Trophoblast cell (in vitro differentiated cells and primary cell): ENCODE measurements around the gene CES3.

Experiments used
- DNase-seq, 2 donors: peaks; one replicate each; pipeline ENCODE4 v3.0.0-alpha.2; 2016
- H2AFZ ChIP-seq: 2 replicates; pipeline ENCODE4 v1.6.1; 2013; ENCODE audit warnings: low read length, moderate library complexity, mild to moderate bottlenecking; ENCODE audit not compliant: insufficient read depth, poor library complexity
- H2AK5ac ChIP-seq: 2 replicates; pipeline ENCODE4 v1.6.1; 2013; ENCODE audit warnings: mild to moderate bottlenecking, low read length
- H2BK120ac ChIP-seq: 2 replicates; pipeline ENCODE4 v1.6.1; 2013; ENCODE audit warnings: low read length, mild to moderate bottlenecking, moderate library complexity; ENCODE audit not compliant: insufficient read depth, poor library complexity
- H2BK12ac ChIP-seq: 2 replicates; pipeline ENCODE4 v1.6.1; 2013; ENCODE audit warnings: mild to moderate bottlenecking, low read length, moderate library complexity
- H2BK5ac ChIP-seq: 2 replicates; pipeline ENCODE4 v1.6.1; 2013; ENCODE audit warnings: low read length, low read depth, moderate library complexity, mild to moderate bottlenecking; ENCODE audit not compliant: poor library complexity
- H3K14ac ChIP-seq: 2 replicates; pipeline ENCODE4 v1.6.1; 2013; ENCODE audit warnings: mild to moderate bottlenecking, low read length
- H3K18ac ChIP-seq: 2 replicates; pipeline ENCODE4 v1.6.1; 2013; ENCODE audit warnings: mild to moderate bottlenecking, low read length
- H3K23ac ChIP-seq: 2 replicates; pipeline ENCODE4 v1.6.1; 2013; ENCODE audit warnings: low read length
- H3K27ac ChIP-seq: 2 replicates; pipeline ENCODE4 v1.5.1; 2013; ENCODE audit warnings: low read depth, mild to moderate bottlenecking, inconsistent platforms, low read length, moderate library complexity
- H3K27me3 ChIP-seq: 2 replicates; pipeline ENCODE4 v1.6.1; 2013; ENCODE audit warnings: inconsistent platforms, mild to moderate bottlenecking, low read length, moderate library complexity; ENCODE audit not compliant: insufficient read depth
- H3K36me3 ChIP-seq, 2 experiments: 1 replicate in 1 of 2; 2 replicates in 1 of 2; pipeline ENCODE4 v1.6.1; 2013; ENCODE audit warnings: low read length in 2 of 2, mild to moderate bottlenecking in 2 of 2, moderate library complexity in 1 of 2; ENCODE audit not compliant: insufficient read depth in 2 of 2, control insufficient read depth in 1 of 2
- H3K4ac ChIP-seq: 2 replicates; pipeline ENCODE4 v1.6.1; 2013; ENCODE audit warnings: low read depth, mild to moderate bottlenecking, low read length, moderate library complexity
- H3K4me1 ChIP-seq, 2 experiments: 1 replicate in 1 of 2; 2 replicates in 1 of 2; pipeline ENCODE4 v1.6.1; 2013; ENCODE audit warnings: low read length in 2 of 2, mild to moderate bottlenecking in 2 of 2, moderate library complexity in 1 of 2; ENCODE audit not compliant: insufficient read depth in 2 of 2, control insufficient read depth in 1 of 2
- H3K4me2 ChIP-seq: 2 replicates; pipeline ENCODE4 v1.6.1; 2013; ENCODE audit warnings: inconsistent platforms, mild to moderate bottlenecking, low read length, moderate library complexity
- H3K4me3 ChIP-seq: 2 replicates; pipeline ENCODE4 v1.5.1; 2013; ENCODE audit warnings: mild to moderate bottlenecking, low read depth, low read length, inconsistent platforms
- H3K79me1 ChIP-seq: one replicate; pipeline ENCODE4 v1.6.1; 2013; ENCODE audit warnings: low read length
- H3K79me2 ChIP-seq: 2 replicates; pipeline ENCODE4 v1.6.1; 2013; ENCODE audit warnings: low read length, mild to moderate bottlenecking; ENCODE audit not compliant: control insufficient read depth, insufficient read depth, poor library complexity
- H3K9ac ChIP-seq: 2 replicates; pipeline ENCODE4 v1.6.1; 2013; ENCODE audit warnings: mild to moderate bottlenecking, low read length
- H3K9me3 ChIP-seq: 2 replicates; pipeline ENCODE4 v1.6.1; 2013; ENCODE audit warnings: low read depth, mild to moderate bottlenecking, control low read depth, inconsistent platforms, low read length; ENCODE audit not compliant: insufficient read depth
- H4K12ac ChIP-seq: 2 replicates; pipeline ENCODE4 v1.6.1; 2013; ENCODE audit warnings: low read depth, mild to moderate bottlenecking, low read length, moderate library complexity
- H4K8ac ChIP-seq: 2 replicates; pipeline ENCODE4 v1.6.1; 2013; ENCODE audit warnings: low read depth, mild to moderate bottlenecking, low read length, moderate library complexity
- H4K91ac ChIP-seq: one replicate; pipeline ENCODE4 v1.6.1; 2013; ENCODE audit warnings: low read depth, mild to moderate bottlenecking, low read length, moderate library complexity
- WGBS: extraction: QIAGEN DNeasy Blood & Tissue Kit; methylation state at CpG from one replicate; pipeline ENCODE4 v1.1.7; 2013; ENCODE audit warnings: missing lambda C conversion rate; ENCODE audit not compliant: insufficient read length, insufficient coverage; ENCODE audit errors: extremely low coverage; 5-methylcytosine and 5-hydroxymethylcytosine counted together

The CES3 gene

DNA sequence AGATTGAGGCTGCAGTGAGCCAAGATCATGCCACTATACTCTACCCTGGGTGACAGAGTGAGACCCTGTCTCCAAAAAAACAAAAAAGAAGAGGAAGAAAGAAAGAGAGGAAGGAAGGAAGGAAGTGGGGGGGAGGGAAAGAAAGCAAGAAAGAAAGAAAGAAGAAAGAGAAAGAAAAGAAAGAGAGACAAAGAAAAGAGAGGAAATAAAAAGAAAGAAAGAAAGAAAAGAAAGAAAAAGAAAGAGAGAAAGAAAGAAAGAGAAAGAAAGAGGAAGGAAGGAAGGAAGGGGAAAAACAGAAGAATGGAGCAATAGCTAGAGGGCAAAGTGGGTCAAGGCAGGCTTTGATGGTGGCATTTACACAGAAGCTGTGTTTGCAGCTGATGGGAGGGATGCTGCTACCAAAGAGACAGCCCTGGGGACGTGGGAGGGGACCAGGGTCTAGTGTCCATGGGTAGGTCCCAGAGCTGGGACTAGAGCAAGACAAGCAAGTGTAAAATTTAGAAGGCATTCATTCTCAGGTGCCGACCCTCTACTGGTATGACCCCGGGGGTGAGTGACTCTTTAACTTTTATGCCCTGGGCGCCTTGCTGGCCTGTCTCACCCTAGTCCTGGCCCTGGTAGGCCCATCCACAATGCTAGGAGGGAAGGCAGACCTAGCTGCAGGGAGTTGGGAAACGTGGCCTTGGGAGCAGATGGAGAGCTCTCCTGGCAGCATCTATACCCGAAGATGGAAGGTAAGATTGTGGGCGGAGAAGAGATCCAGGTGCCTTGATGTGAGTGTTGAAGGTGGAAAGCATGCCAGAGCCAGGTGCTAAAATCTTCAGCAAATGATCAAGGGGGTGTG is 2.0 kb upstream of the CES3 start:
- Histone ChIP-seq H3K23ac (no peak overlapping the region), H4K91ac (no peak overlapping the region), H2BK12ac (no peak overlapping the region), H3K4me2 (no peak overlapping the region), H3K9me3 (no peaks in the 10 kb centered on the region), H3K27me3 (no peaks in the 10 kb centered on the region), H3K4ac (no peak overlapping the region), H4K12ac (no peak overlapping the region), H3K14ac (no peak overlapping the region), H3K4me1 (no peaks in the 10 kb centered on the region), H3K36me3 (no peaks in the 10 kb centered on the region), H2BK5ac (no peak overlapping the region), H3K9ac (peak overlapping the region; percentile 48), H2BK120ac (no peak overlapping the region), H3K79me1 (no peaks in the 10 kb centered on the region), H3K27ac (no peak overlapping the region), H3K79me2 (no peaks in the 10 kb centered on the region), H3K18ac (no peak overlapping the region), H2AFZ (no peak overlapping the region), H4K8ac (no peak overlapping the region), H3K4me3 (no peak overlapping the region), H2AK5ac (no peak overlapping the region)
- no peak for DNase-seq
- no CpG with 5 or more reads among the region's 7 CpGs for WGBS

DNA sequence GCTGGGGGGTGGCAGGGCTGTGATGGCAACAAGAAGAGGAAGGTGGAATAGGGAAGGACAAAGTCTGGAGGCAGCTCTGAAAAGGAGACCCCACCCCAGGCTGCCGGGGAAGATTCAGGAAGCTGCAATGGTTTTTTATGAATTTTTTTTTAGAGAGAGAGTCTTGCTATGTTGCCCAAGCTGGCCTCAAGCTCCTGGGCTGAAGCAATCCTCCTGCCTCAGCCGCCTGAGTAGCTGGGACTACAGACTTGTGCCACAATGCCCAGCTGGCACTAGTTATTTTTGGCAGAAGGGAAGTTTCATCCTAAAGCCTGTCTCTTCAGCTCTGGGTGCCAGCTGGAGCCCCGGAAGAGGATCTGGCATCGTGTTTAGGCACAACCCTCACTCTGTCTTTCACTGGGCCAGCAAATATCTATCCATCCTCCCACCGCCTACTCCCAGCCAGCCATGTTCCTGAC is 1.3 kb upstream of the CES3 start:
- no peak overlapping the region for H3K4me3 ChIP-seq
- H3K4ac ChIP-seq = no peak overlapping the region
- no peak overlapping the region for H3K18ac ChIP-seq
- no peaks in the 10 kb centered on the region for H3K27me3 ChIP-seq
- H4K91ac ChIP-seq = no peak overlapping the region
- no peaks in the 10 kb centered on the region for H3K36me3 ChIP-seq
- no peak overlapping the region for H3K27ac ChIP-seq
- no peak overlapping the region for H3K9ac ChIP-seq
- H4K12ac ChIP-seq = no peak overlapping the region
- no peak overlapping the region for H2AK5ac ChIP-seq
- no peak overlapping the region for H2BK12ac ChIP-seq
- no peaks in the 10 kb centered on the region for H3K79me2 ChIP-seq
- H3K23ac ChIP-seq = no peak overlapping the region
- no peak overlapping the region for H2AFZ ChIP-seq
- H3K9me3 ChIP-seq = no peaks in the 10 kb centered on the region
- WGBS = no CpG with 5 or more reads among the region's 5 CpGs
- H3K4me1 ChIP-seq = no peaks in the 10 kb centered on the region
- no peak overlapping the region for H3K4me2 ChIP-seq
- H2BK120ac ChIP-seq = no peak overlapping the region
- no peak overlapping the region for H3K14ac ChIP-seq
- H3K79me1 ChIP-seq = no peaks in the 10 kb centered on the region
- H4K8ac ChIP-seq = no peak overlapping the region
- no peak overlapping the region for H2BK5ac ChIP-seq
- no peak for DNase-seq

DNA sequence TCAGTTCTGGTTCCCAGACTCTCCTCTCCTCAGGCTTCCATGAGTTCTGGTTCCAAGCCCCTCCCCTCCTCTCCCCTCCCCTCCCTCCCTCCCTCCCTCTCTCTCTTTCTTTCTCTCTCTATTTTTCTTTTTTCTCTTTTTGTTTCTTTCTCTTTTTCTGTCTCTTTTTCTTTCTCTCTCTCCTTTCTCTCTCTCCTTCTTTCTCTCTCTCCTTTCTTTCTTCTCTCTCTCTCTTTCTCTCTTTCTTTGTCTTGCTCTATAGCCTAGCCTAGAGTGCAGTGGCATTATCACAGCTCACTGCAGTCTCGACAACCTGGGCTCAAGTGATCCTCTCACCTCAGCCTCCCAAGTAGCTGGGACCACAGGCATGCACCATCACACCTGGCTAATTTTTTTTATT is 796 bp upstream of the CES3 start:
- Histone ChIP-seq H3K9ac (no peak overlapping the region), H2AFZ (no peak overlapping the region), H3K18ac (no peak overlapping the region), H3K27me3 (no peaks in the 10 kb centered on the region), H4K91ac (no peak overlapping the region), H3K14ac (no peak overlapping the region), H4K8ac (no peak overlapping the region), H3K9me3 (no peaks in the 10 kb centered on the region), H2AK5ac (no peak overlapping the region), H3K4me1 (no peaks in the 10 kb centered on the region), H2BK120ac (no peak overlapping the region), H3K4ac (no peak overlapping the region), H2BK5ac (no peak overlapping the region), H3K79me1 (no peaks in the 10 kb centered on the region), H4K12ac (no peak overlapping the region), H3K4me3 (no peak overlapping the region), H3K79me2 (no peaks in the 10 kb centered on the region), H3K4me2 (no peak overlapping the region), H2BK12ac (no peak overlapping the region), H3K27ac (no peak overlapping the region), H3K36me3 (no peaks in the 10 kb centered on the region), H3K23ac (no peak overlapping the region)
- no peak for DNase-seq
- WGBS = no CpG with 5 or more reads among the region's 1 CpG

DNA sequence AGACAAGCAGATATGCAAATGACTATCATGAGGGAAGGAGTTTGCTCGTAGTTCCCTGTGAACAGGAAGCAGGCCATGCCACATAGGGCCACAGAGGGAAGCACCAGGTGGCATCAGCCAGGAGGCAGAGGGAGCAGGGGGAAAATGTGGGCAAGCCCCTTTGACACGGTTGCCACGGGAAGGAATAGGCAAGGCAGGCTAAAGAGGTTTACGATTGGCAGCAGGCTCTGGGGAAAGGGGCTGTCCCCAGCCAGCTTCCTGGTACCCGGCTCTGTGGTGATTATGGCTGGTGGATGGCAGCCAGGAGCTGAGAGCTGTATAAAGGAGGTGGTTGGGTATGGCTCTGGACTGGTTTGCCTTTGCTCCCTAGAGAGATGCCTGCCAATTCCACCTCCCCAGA is 848 bp downstream of the CES3 start:
- WGBS = no CpG with 5 or more reads among the region's 5 CpGs
- H3K79me1 ChIP-seq = no peaks in the 10 kb centered on the region
- no peaks in the 10 kb centered on the region for H3K36me3 ChIP-seq
- no peak overlapping the region for H2BK120ac ChIP-seq
- H3K14ac ChIP-seq = no peak overlapping the region
- no peaks in the 10 kb centered on the region for H3K9me3 ChIP-seq
- no peak overlapping the region for H3K18ac ChIP-seq
- H3K9ac ChIP-seq = no peak overlapping the region
- no peak for DNase-seq
- H3K79me2 ChIP-seq = no peaks in the 10 kb centered on the region
- H4K12ac ChIP-seq = no peak overlapping the region
- no peak overlapping the region for H2BK12ac ChIP-seq
- H3K23ac ChIP-seq = no peak overlapping the region
- H2BK5ac ChIP-seq = no peak overlapping the region
- no peak overlapping the region for H2AK5ac ChIP-seq
- H3K27ac ChIP-seq = no peak overlapping the region
- H3K4me1 ChIP-seq = no peaks in the 10 kb centered on the region
- no peak overlapping the region for H3K4ac ChIP-seq
- H3K27me3 ChIP-seq = no peaks in the 10 kb centered on the region
- no peak overlapping the region for H4K91ac ChIP-seq
- no peak overlapping the region for H2AFZ ChIP-seq
- H4K8ac ChIP-seq = no peak overlapping the region
- H3K4me3 ChIP-seq = no peak overlapping the region
- no peak overlapping the region for H3K4me2 ChIP-seq
